ENCODE results near the gene PAXIP1. TPM values are rescaled to one million over a fixed set of nuclear protein-coding genes. Genes with fewer than 3 reads are reported as not detected.
A peak's percentile ranks its signal among the peaks of the same experiment; 100 is the strongest.

Gene PAXIP1
- total RNA-seq, 1 experiment from 2014 or later, result 18.8 TPM

GRCh38 chr7:155007947-155008346 is 5.0 kb upstream of the PAXIP1 start:
- Histone ChIP-seq H4K20me1 (ENCODE audit: insufficient read depth) (no peaks in the 10 kb centered on the region), H3K9me2 (ENCODE audit: insufficient read depth) (no peaks in the 10 kb centered on the region), H3K9me3 (ENCODE audit: insufficient read depth, low read depth) (no peaks in the 10 kb centered on the region), H3K79me2 (ENCODE audit: low read depth) (peaks cover 23% of the 10 kb centered on the region), H3K27me3 (ENCODE audit: insufficient read depth, low read depth) (peaks cover 10% of the 10 kb centered on the region; the same call in 1 of the 2 replicates), H3K4me3 (no peak overlapping the region), H3K4me2 (no peak overlapping the region), H3F3A (ENCODE audit: insufficient read depth, low read depth) (peaks cover 13% of the 10 kb centered on the region), H3K27ac (no peak overlapping the region), H3K4me1 (replicated peaks; ENCODE audit: insufficient read depth) (peaks cover 12% of the 10 kb centered on the region), H3K36me3 (ENCODE audit: low read depth) (0 out of 2 replicates have a peak, but pooled peaks cover 5% of the 10 kb centered on the region), H2AFZ (no peak overlapping the region)
- ChIA-PET CTCF (no interaction called here), POLR2A (ENCODE audit: unreplicated experiment) (no interaction called here)
- BruUV-seq (replicated peaks), result no TSS peak
- TF ChIP-seq CTCF (conservative IDR thresholded peaks at IDR 0.05), result no peak
- TF ChIP-seq EZH2 (IDR thresholded peaks at IDR 0.05; ENCODE audit: low read depth), result no peak
- DNase-seq, result no peak
- intact Hi-C loops (cut with micrococcal nuclease; ENCODE audit: unreplicated experiment), result no loop called here

- TF ChIP-seq EZH2 (IDR thresholded peaks at IDR 0.05; ENCODE audit: low read depth) (no peak), CTCF (conservative IDR thresholded peaks at IDR 0.05) (no peak)
- Histone ChIP-seq H3F3A (ENCODE audit: insufficient read depth, low read depth) (peaks cover 13% of the 10 kb centered on the region), H3K79me2 (ENCODE audit: low read depth) (peaks cover 46% of the 10 kb centered on the region), H3K27ac (peak overlapping the region; percentile 67), H3K4me3 (peak overlapping the region; percentile 63), H3K36me3 (ENCODE audit: low read depth) (0 out of 2 replicates have a peak, but pooled peaks cover 5% of the 10 kb centered on the region), H3K9me3 (ENCODE audit: insufficient read depth, low read depth) (no peaks in the 10 kb centered on the region), H3K9me2 (ENCODE audit: insufficient read depth) (no peaks in the 10 kb centered on the region), H3K4me1 (replicated peaks; ENCODE audit: insufficient read depth) (peaks cover 22% of the 10 kb centered on the region), H3K27me3 (ENCODE audit: insufficient read depth, low read depth) (no peaks in the 10 kb centered on the region), H3K4me2 (peak overlapping the region; percentile 79), H2AFZ (peak overlapping the region; percentile 98), H4K20me1 (ENCODE audit: insufficient read depth) (no peaks in the 10 kb centered on the region)
- ChIA-PET POLR2A (ENCODE audit: unreplicated experiment) (interaction anchor here (0.6 to 1.0 kb wide), 5 partner anchors 19 to 294 kb away, joined by 3 to 6 read pairs (median 4); no protein-coding TSS in a partner anchor), CTCF (interaction anchor here (0.7 kb wide), 2 partner anchors 295 to 300 kb away, joined by 4 read pairs; no protein-coding TSS in a partner anchor)
- intact Hi-C loops (cut with micrococcal nuclease; ENCODE audit: unreplicated experiment), result loop anchor here (2.0 to 5.0 kb wide), 4 partner anchors 189 to 341 kb away; partner anchors contain the start of gene INSIG1
- BruUV-seq (replicated peaks), result no TSS peak
- DNase-seq, result peak; percentile 81 to 86
Observed at GRCh38 chr7:155003376-155004214, 671 bp upstream of the PAXIP1 start.

- no peak overlapping the region for H3K27ac ChIP-seq
- peak overlapping the region; percentile 72; the same call in 1 of the 2 replicates for H2AFZ ChIP-seq
- BruUV-seq (replicated peaks), result no TSS peak
- peak overlapping the region; percentile 90 for H3K4me2 ChIP-seq
- ChIA-PET POLR2A (ENCODE audit: unreplicated experiment) (interaction anchor here (0.6 to 1.0 kb wide), 4 partner anchors 11 to 250 kb away, joined by 3 to 5 read pairs (median 4); no protein-coding TSS in a partner anchor), CTCF (no interaction called here)
- intact Hi-C loops (cut with micrococcal nuclease; ENCODE audit: unreplicated experiment), result loop anchor here (2.0 to 5.0 kb wide), 3 partner anchors 190 to 342 kb away; no protein-coding TSS in a partner anchor
- no peaks in the 10 kb centered on the region for H4K20me1 ChIP-seq (ENCODE audit: insufficient read depth)
- H3K36me3 ChIP-seq (ENCODE audit: low read depth), result peaks cover 11% of the 10 kb centered on the region
- peaks cover 46% of the 10 kb centered on the region for H3K79me2 ChIP-seq (ENCODE audit: low read depth)
- peaks cover 22% of the 10 kb centered on the region for H3K4me1 ChIP-seq (replicated peaks; ENCODE audit: insufficient read depth)
- H3F3A ChIP-seq (ENCODE audit: insufficient read depth, low read depth), result peaks cover 13% of the 10 kb centered on the region
- TF ChIP-seq CTCF (conservative IDR thresholded peaks at IDR 0.05) (no peak), EZH2 (IDR thresholded peaks at IDR 0.05; ENCODE audit: low read depth) (no peak)
- H3K9me2 ChIP-seq (ENCODE audit: insufficient read depth), result no peaks in the 10 kb centered on the region
- DNase-seq, result no peak
- H3K9me3 ChIP-seq (ENCODE audit: insufficient read depth, low read depth), result no peaks in the 10 kb centered on the region
- H3K4me3 ChIP-seq, result peak overlapping the region; percentile 67; the same call in 1 of the 2 replicates
- no peaks in the 10 kb centered on the region for H3K27me3 ChIP-seq (ENCODE audit: insufficient read depth, low read depth)
Observed at GRCh38 chr7:155002411-155003091, 373 bp downstream of the PAXIP1 start.
